K562 (cell line): ENCODE data around the gene ZC3H8. TPM values are rescaled to one million over a fixed set of nuclear protein-coding genes. Genes with fewer than 3 reads are reported as not detected.

ENCODE experiments used
- ATAC-seq: fragments of 200-7000 bp; cut with Tn5 transposase; 3 replicates; pipeline ENCODE4 v1.9.1; 2020; ENCODE audit warnings: moderate library complexity
- BruUV-seq: library from RNA; stranded (reverse); fragments of 400-500 nt; replicated peaks from 2 replicates; lab custom pipeline; 2021; lab: Mats Ljungman, UMichigan
- CTCF ChIA-PET: fragments of 300-600 bp; formaldehyde crosslinking; extraction: SDS; loops from one replicate; lab custom pipeline; 2021; ENCODE audit warnings: low intra/inter-chr PET ratio; lab: Yijun Ruan, JAX
- POLR2A ChIA-PET: fragments of 300-600, 350-650 bp; sonication (Branson Sonifier 250); formaldehyde crosslinking; extraction: SDS; loops from one replicate; lab custom pipeline; 2021; ENCODE audit warnings: antibody characterized with exemption, inconsistent platforms; lab: Yijun Ruan, JAX
- DNase-seq, 4 experiments: peaks; one replicate each; pipeline versions ENCODE4 v3.0.0 to v3.0.0-alpha.2; 2011 to 2018; ENCODE audit warnings: low spot score in 3 of 4, mixed read lengths in 3 of 4; ENCODE audit errors: extremely low read depth in 1 of 4
- FAIRE-seq: peaks from 2 replicates; lab custom pipeline; 2011; peaks lifted over from hg19 to GRCh38; lab: Jason Lieb, UNC
- H2AFZ ChIP-seq: 2 replicates; pipeline ENCODE4 v1.6.0; 2011; ENCODE audit warnings: low read depth, low read length, control low read depth, inconsistent platforms
- H3K27ac ChIP-seq: fragments of 200-600 bp; 3 replicates; pipeline ENCODE4 v1.8.0; 2011; ENCODE audit warnings: low read depth, mild to moderate bottlenecking, control low read depth, inconsistent platforms, low read length, moderate library complexity, mixed read lengths; ENCODE audit errors: extremely low read depth
- H3K27me3 ChIP-seq, 2 experiments: fragments of 300-600 bp in 1 of 2; 2 replicates in 1 of 2; 3 replicates in 1 of 2; pipeline versions ENCODE4 v1.6.0 to v1.8.0; 2011; ENCODE audit warnings: inconsistent platforms in 2 of 2, low read length in 2 of 2, mild to moderate bottlenecking in 1 of 2, mixed read lengths in 1 of 2, moderate library complexity in 1 of 2; ENCODE audit not compliant: control insufficient read depth in 2 of 2, insufficient read depth in 2 of 2
- H3K36me3 ChIP-seq: fragments of 300-600 bp; 3 replicates; pipeline ENCODE4 v1.8.0; 2011; ENCODE audit warnings: mild to moderate bottlenecking, low read length, inconsistent platforms; ENCODE audit not compliant: control insufficient read depth, insufficient read depth
- H3K4me1 ChIP-seq, 2 experiments: fragments of 200-600 bp in 1 of 2; replicated peaks in 1 of 2; 2 replicates in 1 of 2; 3 replicates in 1 of 2; pipeline versions ENCODE4 v1.5.1 to v1.8.0; 2011; ENCODE audit warnings: inconsistent platforms in 2 of 2, low read length in 2 of 2, mild to moderate bottlenecking in 1 of 2, mixed read lengths in 1 of 2, moderate library complexity in 1 of 2; ENCODE audit not compliant: control insufficient read depth in 2 of 2, insufficient read depth in 2 of 2
- H3K4me2 ChIP-seq: 2 replicates; pipeline ENCODE4 v1.6.1; 2011; ENCODE audit warnings: low read length, control low read depth, inconsistent platforms, mixed read lengths; ENCODE audit not compliant: insufficient read depth
- H3K4me3 ChIP-seq: fragments of 200-600 bp; sonication (generic), shearing (Covaris generic); 2 replicates; pipeline ENCODE4 v1.5.1; 2016; ENCODE audit warnings: control low read depth, inconsistent platforms
- H3K79me2 ChIP-seq: fragments of 200-600 bp; 3 replicates; pipeline ENCODE4 v1.8.0; 2011; ENCODE audit warnings: low read length, inconsistent platforms; ENCODE audit not compliant: control insufficient read depth, insufficient read depth
- H3K9ac ChIP-seq, 2 experiments: 2 replicates each; pipeline versions ENCODE4 v1.6.0 to v1.6.1; 2011; ENCODE audit warnings: low read depth in 2 of 2, low read length in 2 of 2, control low read depth in 1 of 2, inconsistent platforms in 1 of 2, mild to moderate bottlenecking in 1 of 2, mixed read lengths in 1 of 2; ENCODE audit not compliant: insufficient read depth in 1 of 2
- H3K9me1 ChIP-seq: one replicate; pipeline ENCODE4 v1.6.0; 2011; ENCODE audit warnings: inconsistent platforms, mild to moderate bottlenecking, low read length, moderate library complexity; ENCODE audit not compliant: control insufficient read depth, insufficient read depth
- H3K9me3 ChIP-seq: replicated peaks from 2 replicates; pipeline ENCODE4 v1.5.1; 2011; ENCODE audit warnings: low read depth, low read length, inconsistent platforms; ENCODE audit not compliant: control insufficient read depth, insufficient read depth
- H4K20me1 ChIP-seq: replicated peaks from 2 replicates; pipeline ENCODE4 v1.6.1; 2011; ENCODE audit warnings: low read length, inconsistent platforms, mixed read lengths; ENCODE audit not compliant: control insufficient read depth, insufficient read depth
- BACH1 ChIP-seq: fragments of 200-800 bp; sonication (Bioruptor generic); IDR thresholded peaks from 2 replicates; pipeline ENCODE4 v1.6.1; 2016; ENCODE audit warnings: missing genetic modification characterization, missing compliant biosample characterization
- NUFIP1 ChIP-seq: fragments of 450-650 bp; IDR thresholded peaks from 2 replicates; pipeline ENCODE4 v1.6.1; 2018; ENCODE audit not compliant: partially characterized antibody
- POLR2AphosphoS2 ChIP-seq: IDR thresholded peaks from 2 replicates; pipeline ENCODE4 v1.6.1; 2012; ENCODE audit warnings: low read length, improper control_type of control experiment
- ZBTB1 ChIP-seq: sonication (generic); formaldehyde crosslinking; IDR thresholded peaks from 2 replicates; pipeline ENCODE4 v1.8.1; 2023; ENCODE audit warnings: missing genetic modification reagents, low read depth, mild to moderate bottlenecking, borderline replicate concordance
- ZBTB17 ChIP-seq: fragments of 450-650 bp; formaldehyde crosslinking; IDR thresholded peaks from 2 replicates; pipeline ENCODE4 v1.4.0; 2020; ENCODE audit warnings: mild to moderate bottlenecking
- ZNF184 ChIP-seq: sonication (generic); formaldehyde crosslinking; IDR thresholded peaks from 2 replicates; pipeline ENCODE4 v1.5.0; 2020; ENCODE audit warnings: missing genetic modification reagents
- WGBS: fragments of 100-300 bp; shearing (Covaris generic); methylation state at CpG from one replicate; pipeline ENCODE4 v1.1.6; 2016; ENCODE audit warnings: low coverage, mixed read lengths; ENCODE audit not compliant: insufficient coverage; ENCODE audit errors: missing lambda C conversion rate; 5-methylcytosine and 5-hydroxymethylcytosine counted together
- in situ Hi-C: fragments of 300-500 bp; cut with MboI; formaldehyde crosslinking; loops from 4 replicates; pipeline ENCODE4 v1.15.0; 2018; ENCODE audit warnings: inconsistent platforms, mixed read lengths
- intact Hi-C: fragments of 100-400 bp; cut with micrococcal nuclease; formaldehyde crosslinking; loops from 2 replicates; pipeline ENCODE4 v1.14.2; 2022
- polyA plus RNA-seq, 8 experiments: library from polyadenylated mRNA; depleted of rRNA in 4 of 8; stranded (reverse) in 5 of 8; unstranded in 3 of 8; fragments of >200 nt; fragmentation: Nextera tagmentation in 2 of 8; fragmentation: Illumina TruSeq in 1 of 8; extraction: Ambion mirVana in 2 of 8; extraction: Trizol in 1 of 8; gene quantifications; 2 replicates each; pipeline versions ENCODE4 v1.2.1 to v1.2.3, GENCODE V29; 2011 to 2014; ENCODE audit warnings: inconsistent platforms in 1 of 8, missing spikeins in 1 of 8
- total RNA-seq, 7 experiments: library from RNA; depleted of rRNA in 6 of 7; stranded (reverse); fragments of >200 nt in 6 of 7; fragmentation: Illumina TruSeq in 2 of 7; extraction: Trizol in 2 of 7; gene quantifications; 2 replicates each; pipeline versions ENCODE4 v1.2.1 to v1.2.3, GENCODE V29; 2011 to 2021; ENCODE audit warnings: low replicate concordance in 1 of 7
- TF ChIP-seq, protein P1 (sequence below), 2 experiments: fragments of 150-350 bp in 1 of 2; IDR thresholded peaks; 2 replicates each; pipeline ENCODE4 v1.6.1; 2012 to 2016; ENCODE audit warnings: low read depth in 2 of 2, low read length in 2 of 2, mild to moderate bottlenecking in 1 of 2, moderate library complexity in 1 of 2
- TF ChIP-seq, protein P2 (sequence below): fragments of 450-650 bp; IDR thresholded peaks from 2 replicates; pipeline ENCODE4 v1.6.1; 2016; ENCODE audit warnings: mild to moderate bottlenecking, moderate library complexity

ZC3H8 gene
- total and polyA plus RNA-seq, 9 of the 15 experiments (the other 6 are each of a cell fraction or from before 2014, with no cell fraction given) = 11.6 to 41.5 (median 27.5) TPM

DNA sequence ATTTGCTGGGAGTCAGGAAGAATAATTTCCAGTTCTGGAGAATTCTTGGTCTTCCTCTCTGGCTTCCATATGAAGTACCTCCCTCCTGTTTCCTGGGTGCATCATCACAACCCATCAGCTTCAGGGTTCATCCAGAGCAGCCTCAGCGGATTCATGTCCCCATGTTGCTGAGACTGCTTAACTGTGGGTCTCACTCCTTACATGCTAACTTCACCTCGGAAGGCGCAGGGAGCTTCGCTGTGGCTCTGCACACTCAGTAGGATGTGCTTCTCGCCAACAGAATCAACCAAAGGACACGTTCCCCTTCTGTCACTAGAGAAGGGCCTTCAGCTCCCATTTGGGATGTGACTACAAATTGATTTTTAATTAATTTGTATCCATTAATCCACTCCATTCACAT is 92.5 kb downstream of the ZC3H8 start:
- H3K36me3 ChIP-seq = no peaks in the 10 kb centered on the region
- no peak overlapping the region for H3K4me3 ChIP-seq
- H3K9ac ChIP-seq = no peak overlapping the region
- ChIA-PET POLR2A (interaction anchor here (0.6 to 1.3 kb wide), 3 partner anchors 9 to 17 kb away, joined by 3 to 4 read pairs (median 3); no protein-coding TSS in a partner anchor), CTCF (no interaction called here)
- H4K20me1 ChIP-seq = no peaks in the 10 kb centered on the region
- intact Hi-C loops (no loop called here), in situ Hi-C loops (no loop called here)
- no peak overlapping the region for H3K27ac ChIP-seq
- ATAC-seq = no peak
- 4% methylated on average over 6 of the region's 6 CpGs for WGBS
- no peak overlapping the region for H3K4me2 ChIP-seq
- H3K9me3 ChIP-seq = no peaks in the 10 kb centered on the region
- no peak for FAIRE-seq
- BruUV-seq = no TSS peak
- TF ChIP-seq NUFIP1 (no peak), ZBTB1 (CRISPR knock-in tag) (no peak), ZNF184 (CRISPR knock-in tag) (no peak), POLR2AphosphoS2 (no peak), BACH1 (no peak), ZBTB17 (CRISPR knock-in tag) (no peak)
- TF ChIP-seq, protein P1, sequence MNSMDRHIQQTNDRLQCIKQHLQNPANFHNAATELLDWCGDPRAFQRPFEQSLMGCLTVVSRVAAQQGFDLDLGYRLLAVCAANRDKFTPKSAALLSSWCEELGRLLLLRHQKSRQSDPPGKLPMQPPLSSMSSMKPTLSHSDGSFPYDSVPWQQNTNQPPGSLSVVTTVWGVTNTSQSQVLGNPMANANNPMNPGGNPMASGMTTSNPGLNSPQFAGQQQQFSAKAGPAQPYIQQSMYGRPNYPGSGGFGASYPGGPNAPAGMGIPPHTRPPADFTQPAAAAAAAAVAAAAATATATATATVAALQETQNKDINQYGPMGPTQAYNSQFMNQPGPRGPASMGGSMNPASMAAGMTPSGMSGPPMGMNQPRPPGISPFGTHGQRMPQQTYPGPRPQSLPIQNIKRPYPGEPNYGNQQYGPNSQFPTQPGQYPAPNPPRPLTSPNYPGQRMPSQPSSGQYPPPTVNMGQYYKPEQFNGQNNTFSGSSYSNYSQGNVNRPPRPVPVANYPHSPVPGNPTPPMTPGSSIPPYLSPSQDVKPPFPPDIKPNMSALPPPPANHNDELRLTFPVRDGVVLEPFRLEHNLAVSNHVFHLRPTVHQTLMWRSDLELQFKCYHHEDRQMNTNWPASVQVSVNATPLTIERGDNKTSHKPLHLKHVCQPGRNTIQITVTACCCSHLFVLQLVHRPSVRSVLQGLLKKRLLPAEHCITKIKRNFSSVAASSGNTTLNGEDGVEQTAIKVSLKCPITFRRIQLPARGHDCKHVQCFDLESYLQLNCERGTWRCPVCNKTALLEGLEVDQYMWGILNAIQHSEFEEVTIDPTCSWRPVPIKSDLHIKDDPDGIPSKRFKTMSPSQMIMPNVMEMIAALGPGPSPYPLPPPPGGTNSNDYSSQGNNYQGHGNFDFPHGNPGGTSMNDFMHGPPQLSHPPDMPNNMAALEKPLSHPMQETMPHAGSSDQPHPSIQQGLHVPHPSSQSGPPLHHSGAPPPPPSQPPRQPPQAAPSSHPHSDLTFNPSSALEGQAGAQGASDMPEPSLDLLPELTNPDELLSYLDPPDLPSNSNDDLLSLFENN (IDR thresholded peaks at IDR 0.05; ENCODE audit: low read depth in 2 of 2, low read length in 2 of 2) = no peak
- TF ChIP-seq, protein P2, sequence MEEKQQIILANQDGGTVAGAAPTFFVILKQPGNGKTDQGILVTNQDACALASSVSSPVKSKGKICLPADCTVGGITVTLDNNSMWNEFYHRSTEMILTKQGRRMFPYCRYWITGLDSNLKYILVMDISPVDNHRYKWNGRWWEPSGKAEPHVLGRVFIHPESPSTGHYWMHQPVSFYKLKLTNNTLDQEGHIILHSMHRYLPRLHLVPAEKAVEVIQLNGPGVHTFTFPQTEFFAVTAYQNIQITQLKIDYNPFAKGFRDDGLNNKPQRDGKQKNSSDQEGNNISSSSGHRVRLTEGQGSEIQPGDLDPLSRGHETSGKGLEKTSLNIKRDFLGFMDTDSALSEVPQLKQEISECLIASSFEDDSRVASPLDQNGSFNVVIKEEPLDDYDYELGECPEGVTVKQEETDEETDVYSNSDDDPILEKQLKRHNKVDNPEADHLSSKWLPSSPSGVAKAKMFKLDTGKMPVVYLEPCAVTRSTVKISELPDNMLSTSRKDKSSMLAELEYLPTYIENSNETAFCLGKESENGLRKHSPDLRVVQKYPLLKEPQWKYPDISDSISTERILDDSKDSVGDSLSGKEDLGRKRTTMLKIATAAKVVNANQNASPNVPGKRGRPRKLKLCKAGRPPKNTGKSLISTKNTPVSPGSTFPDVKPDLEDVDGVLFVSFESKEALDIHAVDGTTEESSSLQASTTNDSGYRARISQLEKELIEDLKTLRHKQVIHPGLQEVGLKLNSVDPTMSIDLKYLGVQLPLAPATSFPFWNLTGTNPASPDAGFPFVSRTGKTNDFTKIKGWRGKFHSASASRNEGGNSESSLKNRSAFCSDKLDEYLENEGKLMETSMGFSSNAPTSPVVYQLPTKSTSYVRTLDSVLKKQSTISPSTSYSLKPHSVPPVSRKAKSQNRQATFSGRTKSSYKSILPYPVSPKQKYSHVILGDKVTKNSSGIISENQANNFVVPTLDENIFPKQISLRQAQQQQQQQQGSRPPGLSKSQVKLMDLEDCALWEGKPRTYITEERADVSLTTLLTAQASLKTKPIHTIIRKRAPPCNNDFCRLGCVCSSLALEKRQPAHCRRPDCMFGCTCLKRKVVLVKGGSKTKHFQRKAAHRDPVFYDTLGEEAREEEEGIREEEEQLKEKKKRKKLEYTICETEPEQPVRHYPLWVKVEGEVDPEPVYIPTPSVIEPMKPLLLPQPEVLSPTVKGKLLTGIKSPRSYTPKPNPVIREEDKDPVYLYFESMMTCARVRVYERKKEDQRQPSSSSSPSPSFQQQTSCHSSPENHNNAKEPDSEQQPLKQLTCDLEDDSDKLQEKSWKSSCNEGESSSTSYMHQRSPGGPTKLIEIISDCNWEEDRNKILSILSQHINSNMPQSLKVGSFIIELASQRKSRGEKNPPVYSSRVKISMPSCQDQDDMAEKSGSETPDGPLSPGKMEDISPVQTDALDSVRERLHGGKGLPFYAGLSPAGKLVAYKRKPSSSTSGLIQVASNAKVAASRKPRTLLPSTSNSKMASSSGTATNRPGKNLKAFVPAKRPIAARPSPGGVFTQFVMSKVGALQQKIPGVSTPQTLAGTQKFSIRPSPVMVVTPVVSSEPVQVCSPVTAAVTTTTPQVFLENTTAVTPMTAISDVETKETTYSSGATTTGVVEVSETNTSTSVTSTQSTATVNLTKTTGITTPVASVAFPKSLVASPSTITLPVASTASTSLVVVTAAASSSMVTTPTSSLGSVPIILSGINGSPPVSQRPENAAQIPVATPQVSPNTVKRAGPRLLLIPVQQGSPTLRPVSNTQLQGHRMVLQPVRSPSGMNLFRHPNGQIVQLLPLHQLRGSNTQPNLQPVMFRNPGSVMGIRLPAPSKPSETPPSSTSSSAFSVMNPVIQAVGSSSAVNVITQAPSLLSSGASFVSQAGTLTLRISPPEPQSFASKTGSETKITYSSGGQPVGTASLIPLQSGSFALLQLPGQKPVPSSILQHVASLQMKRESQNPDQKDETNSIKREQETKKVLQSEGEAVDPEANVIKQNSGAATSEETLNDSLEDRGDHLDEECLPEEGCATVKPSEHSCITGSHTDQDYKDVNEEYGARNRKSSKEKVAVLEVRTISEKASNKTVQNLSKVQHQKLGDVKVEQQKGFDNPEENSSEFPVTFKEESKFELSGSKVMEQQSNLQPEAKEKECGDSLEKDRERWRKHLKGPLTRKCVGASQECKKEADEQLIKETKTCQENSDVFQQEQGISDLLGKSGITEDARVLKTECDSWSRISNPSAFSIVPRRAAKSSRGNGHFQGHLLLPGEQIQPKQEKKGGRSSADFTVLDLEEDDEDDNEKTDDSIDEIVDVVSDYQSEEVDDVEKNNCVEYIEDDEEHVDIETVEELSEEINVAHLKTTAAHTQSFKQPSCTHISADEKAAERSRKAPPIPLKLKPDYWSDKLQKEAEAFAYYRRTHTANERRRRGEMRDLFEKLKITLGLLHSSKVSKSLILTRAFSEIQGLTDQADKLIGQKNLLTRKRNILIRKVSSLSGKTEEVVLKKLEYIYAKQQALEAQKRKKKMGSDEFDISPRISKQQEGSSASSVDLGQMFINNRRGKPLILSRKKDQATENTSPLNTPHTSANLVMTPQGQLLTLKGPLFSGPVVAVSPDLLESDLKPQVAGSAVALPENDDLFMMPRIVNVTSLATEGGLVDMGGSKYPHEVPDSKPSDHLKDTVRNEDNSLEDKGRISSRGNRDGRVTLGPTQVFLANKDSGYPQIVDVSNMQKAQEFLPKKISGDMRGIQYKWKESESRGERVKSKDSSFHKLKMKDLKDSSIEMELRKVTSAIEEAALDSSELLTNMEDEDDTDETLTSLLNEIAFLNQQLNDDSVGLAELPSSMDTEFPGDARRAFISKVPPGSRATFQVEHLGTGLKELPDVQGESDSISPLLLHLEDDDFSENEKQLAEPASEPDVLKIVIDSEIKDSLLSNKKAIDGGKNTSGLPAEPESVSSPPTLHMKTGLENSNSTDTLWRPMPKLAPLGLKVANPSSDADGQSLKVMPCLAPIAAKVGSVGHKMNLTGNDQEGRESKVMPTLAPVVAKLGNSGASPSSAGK = no peak
- H3K4me1 ChIP-seq = peaks cover 0 to 17% of the 10 kb centered on the region in 2 experiments; a peak in 2 of 5 replicates
- H3K27me3 ChIP-seq = peaks cover 36 to 63% of the 10 kb centered on the region in 2 experiments; a peak in 4 of 5 replicates
- H3K9me1 ChIP-seq = no peaks in the 10 kb centered on the region
- H3K79me2 ChIP-seq = no peaks in the 10 kb centered on the region
- H2AFZ ChIP-seq = no peak overlapping the region
- no peak for DNase-seq
